HEK293 (cell line): ENCODE results near the gene SESTD1.

Experiments
- CTCF ChIP-seq: fragments of 450-650 bp; formaldehyde crosslinking; IDR thresholded peaks from 2 replicates; pipeline ENCODE4 v1.5.1; 2016; ENCODE audit warnings: missing biosample characterization, missing genetic modification characterization
- REPIN1 ChIP-seq: fragments of 450-650 bp; formaldehyde crosslinking; IDR thresholded peaks from 2 replicates; pipeline ENCODE4 v1.5.1; 2017; ENCODE audit warnings: missing biosample characterization, missing genetic modification characterization, low read depth
- SP2 ChIP-seq: fragments of 450-650 bp; formaldehyde crosslinking; IDR thresholded peaks from 2 replicates; pipeline ENCODE4 v1.5.1; 2016; ENCODE audit warnings: missing biosample characterization, missing genetic modification characterization
- SP3 ChIP-seq: fragments of 450-650 bp; formaldehyde crosslinking; IDR thresholded peaks from 2 replicates; pipeline ENCODE4 v1.5.1; 2016; ENCODE audit warnings: missing biosample characterization, missing genetic modification characterization
- ZBTB10 ChIP-seq: fragments of 450-650 bp; formaldehyde crosslinking; IDR thresholded peaks from 2 replicates; pipeline ENCODE4 v1.5.1; 2016; ENCODE audit warnings: missing biosample characterization, missing genetic modification characterization
- ZBTB17 ChIP-seq: fragments of 450-650 bp; formaldehyde crosslinking; IDR thresholded peaks from 2 replicates; pipeline ENCODE4 v1.5.1; 2016; ENCODE audit warnings: missing biosample characterization, missing genetic modification characterization
- ZFP37 ChIP-seq: fragments of 450-650 bp; formaldehyde crosslinking; IDR thresholded peaks from 2 replicates; pipeline ENCODE4 v1.5.1; 2016; ENCODE audit warnings: missing biosample characterization, missing genetic modification characterization
- ZNF18 ChIP-seq: fragments of 450-650 bp; formaldehyde crosslinking; IDR thresholded peaks from 2 replicates; pipeline ENCODE4 v1.5.1; 2016; ENCODE audit warnings: missing biosample characterization, missing genetic modification characterization
- ZNF184 ChIP-seq: fragments of 450-650 bp; IDR thresholded peaks from 2 replicates; pipeline ENCODE4 v1.5.1; 2018; ENCODE audit warnings: missing biosample characterization, mild to moderate bottlenecking, missing genetic modification characterization
- ZNF335 ChIP-seq: fragments of 450-650 bp; formaldehyde crosslinking; conservative IDR thresholded peaks from 2 replicates; pipeline ENCODE4 v1.5.1; 2016; ENCODE audit warnings: missing biosample characterization, missing genetic modification characterization

GRCh38 chr2:179177694-179178093 lies 86.9 kb downstream of the SESTD1 start:
- no peak for TF ChIP-seq SP2 (tag by site-specific recombination)
- TF ChIP-seq CTCF: no peak
- no peak for TF ChIP-seq SP3
- TF ChIP-seq ZBTB10 (tag by site-specific recombination): no peak
- TF ChIP-seq ZNF18 (tag by site-specific recombination): no peak
- no peak for TF ChIP-seq ZNF335 (tag by site-specific recombination)
- TF ChIP-seq ZNF184: no peak
- TF ChIP-seq REPIN1 (tag by site-specific recombination): no peak
- no peak for TF ChIP-seq ZFP37 (tag by site-specific recombination)
- no peak for TF ChIP-seq ZBTB17 (tag by site-specific recombination)
